ENCODE measurements around the gene GMEB1.
"Not testable (repeated sequence)": the region's sequence is repeated elsewhere in the genome, so short reads cannot be mapped to it uniquely, and the experiment has no call there.

GMEB1 gene

DNA sequence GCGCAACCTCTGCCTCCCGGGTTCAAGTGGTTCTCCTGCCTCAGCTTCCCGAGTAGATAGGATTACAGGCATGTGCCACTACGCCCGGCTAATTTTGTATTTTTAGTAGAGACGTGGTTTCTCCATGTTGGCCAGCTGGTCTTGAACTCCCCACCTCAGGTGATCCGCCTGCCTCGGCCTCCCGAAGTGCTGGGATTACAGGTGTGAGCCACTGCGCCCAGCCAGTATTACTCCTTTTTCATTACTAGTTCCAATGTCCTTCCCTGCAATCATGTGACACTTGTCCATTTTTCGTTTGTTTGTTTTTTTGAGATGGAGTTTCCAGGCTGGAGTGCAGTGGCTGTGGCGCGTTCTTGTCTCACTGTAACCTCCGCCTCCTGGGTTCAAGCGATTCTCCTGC is 4.4 kb downstream of the GMEB1 start:
- DNase-seq (ENCODE audit: low read depth in 2 of 2): not testable (repeated sequence)

DNA sequence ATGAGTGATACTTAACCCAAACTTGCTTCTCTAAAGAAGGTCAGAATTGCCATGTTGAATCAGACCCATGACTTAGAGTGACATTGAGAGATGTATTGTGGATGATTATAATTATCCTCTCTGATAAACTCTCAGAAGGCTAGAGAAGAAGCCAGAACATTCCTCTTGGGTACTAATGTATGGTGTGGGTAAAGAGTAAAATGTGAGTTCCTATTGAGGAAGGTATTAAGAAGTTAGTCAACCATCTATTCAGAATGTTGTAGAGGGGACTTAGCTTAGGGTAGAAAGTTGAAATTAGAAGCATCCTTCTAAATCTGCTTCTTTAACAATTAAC is 7.3 kb downstream of the GMEB1 start:
- DNase-seq (ENCODE audit: low read depth in 2 of 2): no peak

DNA sequence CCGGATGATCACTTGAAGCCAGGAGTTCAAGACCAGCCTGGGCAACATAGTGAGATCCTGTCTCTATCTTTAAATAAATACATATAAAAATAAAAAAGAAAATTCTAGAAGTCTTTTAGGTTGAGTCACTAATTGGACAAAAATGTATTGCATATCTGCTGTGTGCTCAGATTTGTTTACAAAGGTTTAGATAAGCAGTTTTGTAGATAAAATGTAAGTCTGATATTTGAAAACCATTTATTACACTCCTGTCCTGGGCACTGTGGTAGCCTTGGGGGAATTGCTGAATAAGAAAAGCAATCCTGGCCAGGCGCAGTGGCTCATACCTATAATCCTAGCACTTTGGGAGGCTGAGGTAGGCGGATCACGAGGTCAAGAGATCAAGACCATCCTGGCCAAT is 11.6 kb downstream of the GMEB1 start:
- DNase-seq (ENCODE audit: low read depth in 2 of 2): no peak

DNA sequence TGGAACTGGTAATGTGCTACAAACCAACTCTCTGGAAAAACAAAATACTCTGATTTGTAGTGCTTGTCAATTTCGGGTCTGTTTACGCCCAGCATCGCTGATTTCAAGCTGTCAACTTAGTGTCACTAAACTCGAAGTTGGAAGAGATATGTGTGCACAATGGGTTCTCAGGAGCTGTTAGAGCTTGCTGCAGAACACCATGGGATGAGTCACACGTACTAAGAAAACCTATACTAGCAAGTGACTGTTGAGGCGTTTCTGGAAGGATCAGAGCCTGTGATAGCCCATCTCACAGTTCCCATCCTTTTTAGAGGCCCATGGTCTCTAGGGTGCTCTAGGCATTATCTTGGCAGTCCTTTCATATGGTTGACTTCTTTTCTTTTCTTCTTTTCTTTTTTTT is 14.3 kb downstream of the GMEB1 start:
- DNase-seq (ENCODE audit: low read depth in 2 of 2): no peak

DNA sequence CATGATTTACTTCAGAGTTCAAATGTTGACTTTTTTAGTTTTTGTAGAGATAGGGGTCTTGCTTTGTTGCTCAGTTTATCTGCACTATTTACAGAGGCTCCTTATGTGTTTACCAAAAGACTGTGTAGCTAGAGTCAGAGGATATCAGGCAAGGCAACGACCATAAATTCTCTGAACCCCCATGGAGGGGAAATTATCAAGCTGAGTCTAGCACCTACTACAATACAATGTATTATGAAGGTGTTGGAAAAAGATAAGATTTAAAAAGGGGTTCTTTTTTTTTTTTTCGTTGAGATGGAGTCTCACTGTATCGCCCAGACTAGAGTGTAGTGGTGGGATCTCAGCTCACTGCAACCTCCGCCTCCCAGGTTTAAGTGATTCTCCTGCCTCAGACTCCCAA is 16.4 kb downstream of the GMEB1 start:
- DNase-seq (ENCODE audit: low read depth in 2 of 2): no peak

DNA sequence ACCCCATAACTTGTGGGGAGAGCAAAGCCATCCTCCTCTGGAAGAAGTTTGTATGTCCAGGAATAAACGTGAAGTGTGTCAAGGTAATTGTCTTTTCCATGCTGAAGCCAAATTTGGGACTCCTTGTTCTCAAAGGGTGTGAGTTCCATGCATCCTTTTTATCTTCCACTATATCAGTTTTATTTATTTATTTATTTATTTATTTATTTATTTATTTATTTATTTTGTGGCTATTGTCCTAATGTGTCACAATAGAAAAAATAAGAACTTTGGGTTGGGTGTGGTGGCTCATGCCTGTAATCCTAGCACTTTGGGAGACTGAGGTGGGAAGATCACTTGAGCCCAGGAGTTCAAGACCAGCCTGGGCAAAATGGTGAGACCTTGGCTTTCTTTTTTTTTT is 23.0 kb downstream of the GMEB1 start:
- DNase-seq (ENCODE audit: low read depth in 2 of 2): not testable (repeated sequence)

DNA sequence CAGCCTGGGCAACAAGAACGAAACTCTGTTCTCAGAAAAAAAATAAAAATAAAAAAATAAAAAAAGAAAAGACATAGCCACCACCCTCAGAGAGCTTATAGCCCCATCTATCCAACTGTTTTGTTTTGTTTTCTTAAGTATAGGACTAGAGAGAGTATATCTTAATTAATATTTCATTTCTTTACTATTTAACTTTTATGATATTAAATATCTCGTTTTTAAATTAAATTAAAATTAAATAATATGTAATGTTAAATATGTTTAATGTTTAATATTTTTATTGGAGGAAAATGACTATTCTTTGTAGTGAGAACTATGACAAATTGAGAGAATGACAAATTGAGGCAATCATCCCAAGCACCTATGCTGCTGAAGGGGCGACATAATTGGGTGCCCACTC is 35.0 kb downstream of the GMEB1 start:
- no peak for DNase-seq (ENCODE audit: low read depth in 2 of 2)

DNA sequence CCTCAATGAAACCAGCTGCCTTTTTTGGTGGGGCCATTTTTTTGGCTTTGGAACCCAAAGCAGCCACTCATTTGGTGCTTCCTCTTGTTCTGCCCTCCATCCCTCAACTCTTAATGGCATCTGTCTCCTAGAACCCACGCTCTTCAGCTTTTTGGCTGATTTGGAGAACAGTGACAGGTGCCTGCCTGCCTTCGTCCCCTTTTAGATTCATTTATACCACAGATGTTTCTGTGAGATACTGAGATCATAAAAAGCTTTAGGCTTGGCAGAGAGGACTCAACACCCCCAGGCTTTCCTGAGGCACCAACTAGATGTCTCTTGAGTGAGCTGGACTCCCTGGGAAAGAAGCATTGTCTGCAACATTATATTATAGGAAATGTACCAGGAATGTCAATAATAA is 47.8 kb downstream of the GMEB1 start:
- DNase-seq (ENCODE audit: low read depth in 2 of 2): no peak

DNA sequence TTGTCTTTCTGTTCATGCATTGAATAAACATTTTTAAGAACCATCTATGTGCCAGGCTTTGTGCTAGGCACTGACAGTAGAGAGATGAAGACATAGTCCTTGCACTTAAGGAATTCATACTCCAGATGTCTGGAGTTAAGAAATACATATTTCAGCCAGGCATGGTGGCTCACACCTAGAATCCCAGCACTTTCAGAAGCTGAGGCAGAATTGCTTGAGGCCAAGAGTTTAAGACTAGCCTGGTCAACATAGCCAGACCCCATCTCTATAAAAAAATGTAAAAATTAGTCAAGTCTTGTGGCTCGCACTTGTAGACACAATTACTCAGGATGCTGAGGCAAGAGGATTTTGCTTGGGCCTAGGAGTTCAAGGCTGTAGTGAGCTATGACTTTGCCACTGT is 49.6 kb downstream of the GMEB1 start:
- DNase-seq (ENCODE audit: low read depth in 2 of 2): no peak

DNA sequence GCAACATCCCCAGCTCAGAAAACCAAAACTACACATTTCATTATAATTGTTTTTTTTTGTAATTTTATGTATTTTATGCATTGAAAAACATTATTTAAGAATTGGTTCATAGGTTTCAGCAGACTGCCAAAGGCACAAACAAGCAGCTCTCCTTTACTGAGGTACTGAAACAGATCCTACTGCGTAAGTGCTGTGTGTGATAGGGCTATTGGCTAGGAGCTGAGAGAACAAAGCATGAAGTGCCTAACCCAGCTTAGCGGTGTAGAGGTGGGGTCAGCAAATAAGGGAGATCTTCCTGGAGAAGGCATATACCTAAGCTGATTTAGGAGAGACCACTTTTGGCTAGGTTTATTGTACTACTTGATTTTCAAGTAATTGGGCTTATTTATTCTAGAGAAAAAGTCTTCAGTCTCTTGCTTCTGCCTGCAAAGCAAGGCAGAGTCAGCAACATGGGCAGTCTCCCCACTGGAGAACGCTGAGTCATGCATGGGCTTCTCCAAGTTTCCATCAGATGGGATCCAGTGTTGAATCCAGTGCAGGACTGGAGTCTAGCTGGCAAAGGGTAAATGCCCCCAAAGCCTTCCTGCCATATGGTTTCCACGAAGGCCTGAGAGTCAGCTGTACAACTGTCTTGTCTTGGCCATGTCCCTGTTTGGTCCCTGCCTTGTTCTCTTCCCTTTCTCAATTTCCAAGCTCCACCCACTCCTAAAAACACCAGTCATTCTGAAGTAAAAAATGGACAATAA is 50.2 kb downstream of the GMEB1 start:
- DNase-seq (ENCODE audit: low read depth in 2 of 2): no peak

DNA sequence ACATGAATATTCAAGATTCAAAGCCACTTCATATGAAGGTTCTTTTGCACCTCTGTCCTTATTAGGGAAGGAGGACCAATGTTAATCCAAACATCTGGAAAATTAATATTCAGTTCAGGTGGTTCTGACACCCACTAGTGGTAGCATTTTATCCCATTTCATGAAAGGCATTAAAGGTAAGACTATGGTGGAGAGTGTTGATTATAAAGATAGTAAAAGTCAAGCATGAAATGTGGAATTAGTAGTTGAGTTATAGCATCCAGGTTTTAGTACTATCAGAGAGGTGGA is 50.7 kb downstream of the GMEB1 start:
- no peak for DNase-seq (ENCODE audit: low read depth in 2 of 2)

DNA sequence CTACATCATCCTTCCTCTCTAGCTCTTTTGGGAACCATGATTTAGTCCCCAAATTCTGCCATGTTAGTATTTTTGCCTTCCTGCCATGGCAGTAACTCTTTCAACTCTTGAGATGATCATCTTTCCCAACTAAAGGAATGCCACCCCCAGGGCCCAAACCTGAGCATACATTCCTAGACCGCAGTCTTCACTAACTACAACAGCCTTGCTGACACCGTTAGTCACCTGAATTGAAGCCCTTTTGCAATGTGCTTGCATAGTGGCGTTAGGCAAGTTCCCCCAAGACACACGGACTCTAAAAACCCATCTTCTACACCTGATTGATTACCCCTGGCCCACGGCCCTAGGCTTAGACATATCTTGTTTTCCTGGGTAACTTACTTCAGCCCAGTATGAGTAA is 51.8 kb downstream of the GMEB1 start:
- no peak for DNase-seq (ENCODE audit: low read depth in 2 of 2)

DNA sequence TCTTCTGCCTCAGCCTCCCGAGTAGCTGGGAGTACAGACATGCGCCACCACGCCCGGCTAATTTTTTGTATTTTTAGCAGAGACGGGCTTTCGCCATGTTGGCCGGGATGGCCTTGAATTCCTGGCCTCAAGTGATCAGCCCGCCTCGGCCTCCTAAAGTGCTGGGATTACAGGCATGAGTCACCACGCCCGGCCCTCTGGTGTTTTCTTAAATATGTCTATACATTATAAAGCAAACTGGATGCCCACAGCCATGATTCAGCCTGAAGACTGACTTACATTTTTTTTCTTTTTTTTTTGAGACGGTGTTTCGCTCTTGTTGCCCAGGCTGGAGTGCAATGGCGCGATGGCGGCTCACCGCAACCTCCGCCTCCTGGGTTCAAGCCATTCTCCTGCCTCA is 53.3 kb downstream of the GMEB1 start:
- not testable (repeated sequence) for DNase-seq (ENCODE audit: low read depth in 2 of 2)

DNA sequence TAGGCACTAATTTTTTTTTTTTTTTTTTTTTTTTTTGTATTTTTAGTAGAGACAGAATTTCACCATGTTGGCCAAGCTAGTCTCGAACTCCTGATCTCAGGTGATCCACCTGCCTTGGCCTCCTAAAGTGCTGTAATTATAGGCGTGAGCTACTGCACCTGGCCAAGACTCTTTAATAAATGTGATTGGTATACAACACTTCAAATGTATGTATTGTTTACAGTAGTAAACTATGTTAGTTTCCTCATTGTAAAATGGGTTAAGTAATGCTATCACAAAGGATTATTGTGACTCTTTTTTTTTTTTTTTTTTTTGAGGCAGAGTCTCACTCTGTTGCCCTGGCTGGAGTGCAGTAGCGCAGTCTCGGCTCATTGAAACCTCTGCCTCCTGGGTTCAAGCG is 56.8 kb downstream of the GMEB1 start:
- DNase-seq (ENCODE audit: low read depth in 2 of 2): not testable (repeated sequence)

DNA sequence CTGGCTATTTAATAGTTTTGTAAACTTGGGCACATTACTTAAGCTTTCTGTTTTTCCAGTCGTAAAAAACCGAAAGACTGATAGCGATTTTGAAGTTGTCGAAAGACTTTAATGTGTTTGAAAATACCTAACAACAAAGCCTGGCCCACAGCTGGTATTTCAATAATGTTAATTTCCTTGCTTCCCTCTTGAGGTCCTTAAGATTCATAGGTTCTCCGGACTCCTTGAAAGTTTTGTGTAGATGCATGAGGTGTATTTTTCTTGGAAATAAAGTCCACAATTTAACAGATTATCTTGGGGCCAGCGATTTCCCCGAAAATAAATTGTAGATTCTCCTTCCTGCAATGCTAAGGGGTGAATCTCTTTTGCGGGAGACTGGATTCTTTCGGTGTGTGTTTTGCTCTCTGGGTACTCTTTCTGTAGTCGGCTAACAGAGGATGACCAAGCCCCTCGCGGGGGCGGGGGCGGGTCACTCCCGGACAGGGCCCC is 67.4 kb downstream of the GMEB1 start:
- DNase-seq (ENCODE audit: low read depth in 2 of 2): no peak

DNA sequence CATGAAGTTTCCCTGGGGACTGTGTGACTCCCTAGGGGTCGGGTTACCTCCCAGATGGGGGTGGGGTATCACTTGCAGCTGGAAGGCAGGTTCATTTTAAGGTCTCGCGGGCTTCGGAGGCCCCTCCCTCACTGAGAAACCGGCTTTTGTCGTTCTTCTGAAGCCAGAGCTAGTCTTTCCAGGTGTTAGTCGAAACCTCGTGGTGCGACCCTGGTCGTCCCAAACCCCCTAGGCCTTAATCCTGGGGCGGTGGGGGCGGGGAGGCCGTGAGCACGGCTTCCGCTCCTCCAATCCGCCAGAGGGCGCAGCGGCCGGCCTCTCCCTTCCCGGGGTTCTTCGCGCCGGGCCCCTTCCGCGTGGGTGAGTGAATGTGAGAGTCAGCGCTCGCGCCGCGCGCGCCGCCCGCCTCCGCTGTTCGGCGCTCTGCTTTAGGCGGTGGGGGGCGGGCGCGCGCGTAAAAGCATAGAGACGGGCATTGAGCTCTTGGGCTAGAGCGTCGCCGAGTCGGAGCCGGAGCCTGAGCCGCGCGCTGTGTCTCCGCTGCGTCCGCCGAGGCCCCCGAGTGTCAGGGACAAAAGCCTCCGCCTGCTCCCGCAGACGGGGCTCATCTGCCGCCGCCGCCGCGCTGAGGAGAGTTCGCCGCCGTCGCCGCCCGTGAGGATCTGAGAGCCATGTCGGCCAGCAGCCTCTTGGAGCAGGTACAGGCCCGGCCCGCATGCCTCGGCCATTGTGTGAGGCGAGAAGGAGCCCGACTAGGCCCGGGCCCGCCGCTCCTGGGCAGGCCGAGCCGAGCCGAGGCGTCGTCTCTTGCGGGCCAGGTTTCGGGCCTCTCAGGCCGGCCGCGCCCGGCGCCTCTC is 68.1 kb downstream of the GMEB1 start, which contains the start of gene YTHDF2:
Gene YTHDF2, plus strand, starts transcription at position 491 of the 857 bp plus-strand sequence. Its CDS starts 181 bp downstream, at position 672.
- DNase-seq (ENCODE audit: low read depth in 2 of 2): peak; percentile 95 to 96

DNA sequence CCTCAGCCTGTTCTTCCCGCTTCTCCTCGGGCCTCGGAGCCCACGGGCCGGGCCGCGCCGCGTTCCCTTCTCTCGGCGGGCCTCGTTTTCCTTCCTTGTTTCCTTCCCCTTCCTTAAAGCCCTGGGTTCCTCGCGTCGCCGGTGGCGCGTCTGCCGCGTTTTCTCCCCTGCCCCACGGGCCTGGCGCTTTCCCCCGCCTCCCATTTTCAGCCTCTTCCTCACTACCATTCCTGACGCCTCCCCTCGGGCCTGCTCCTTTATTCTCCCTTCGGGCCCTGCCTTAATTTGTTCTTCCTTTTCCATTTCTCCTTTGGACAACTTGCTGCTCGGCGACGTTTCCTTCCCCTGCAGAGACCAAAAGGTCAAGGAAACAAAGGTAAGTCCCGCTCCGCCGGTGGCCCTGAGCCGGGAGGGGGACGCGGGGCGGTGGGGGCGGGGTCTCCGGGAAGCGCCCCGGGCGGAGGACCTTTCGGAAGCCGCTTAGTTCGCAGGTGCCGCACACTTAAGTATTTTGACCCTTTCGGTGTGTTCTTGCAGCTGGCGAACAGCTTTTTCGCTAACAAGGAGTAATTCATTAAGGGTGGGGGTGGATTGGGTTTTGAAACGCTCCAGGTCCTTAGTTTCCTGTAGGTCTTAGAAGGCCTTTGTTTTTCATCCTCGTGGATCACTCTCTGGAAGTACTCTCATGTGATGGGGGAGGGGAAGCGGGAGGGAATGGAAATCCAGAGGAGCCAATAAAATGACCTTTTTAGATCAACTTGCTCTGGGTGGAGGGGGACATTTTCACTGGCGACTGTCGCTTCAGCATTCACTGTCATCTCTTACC is 68.9 kb downstream of the GMEB1 start:
- peak in 1 of 2 donors; percentile 22 for DNase-seq (ENCODE audit: low read depth in 2 of 2)

DNA sequence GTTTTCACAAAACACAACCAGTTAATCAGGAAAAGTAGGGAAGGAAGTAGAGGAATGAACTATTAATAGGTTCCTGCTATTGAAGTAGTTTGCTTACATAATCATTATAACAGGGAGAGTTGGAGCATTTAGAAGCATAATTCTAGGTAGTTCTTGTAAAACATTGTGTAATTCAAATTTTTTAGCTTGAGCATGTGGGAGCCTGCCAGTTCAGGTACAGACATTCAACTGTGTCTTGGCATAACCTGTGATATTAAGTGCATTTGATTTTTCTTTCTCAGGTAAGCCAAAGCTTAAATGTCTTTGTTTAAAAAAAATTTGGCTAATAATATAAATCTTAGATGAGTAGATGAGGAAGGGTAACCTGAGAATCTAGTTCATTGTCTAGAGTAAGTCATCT is 71.5 kb downstream of the GMEB1 start:
- DNase-seq (ENCODE audit: low read depth in 2 of 2): no peak

DNA sequence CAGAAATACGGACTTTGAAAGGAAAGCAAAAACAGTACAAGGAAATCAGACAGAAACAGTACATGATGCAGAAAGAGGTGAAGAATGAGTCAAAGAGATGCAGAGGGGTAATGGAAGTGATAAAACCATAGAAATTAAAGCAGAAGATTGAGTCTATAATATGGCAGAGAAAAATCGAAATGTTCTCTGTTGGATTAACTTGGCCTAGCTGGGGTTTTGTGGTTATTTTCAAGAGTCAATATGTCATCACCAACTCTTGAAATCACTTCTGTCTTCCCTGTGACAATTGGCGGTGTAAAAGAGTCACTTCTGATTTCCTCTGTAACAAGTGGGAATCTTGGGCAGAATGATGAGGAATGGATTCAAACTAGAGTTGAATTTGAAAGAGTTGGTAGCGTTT is 75.6 kb downstream of the GMEB1 start:
- no peak for DNase-seq (ENCODE audit: low read depth in 2 of 2)

DNA sequence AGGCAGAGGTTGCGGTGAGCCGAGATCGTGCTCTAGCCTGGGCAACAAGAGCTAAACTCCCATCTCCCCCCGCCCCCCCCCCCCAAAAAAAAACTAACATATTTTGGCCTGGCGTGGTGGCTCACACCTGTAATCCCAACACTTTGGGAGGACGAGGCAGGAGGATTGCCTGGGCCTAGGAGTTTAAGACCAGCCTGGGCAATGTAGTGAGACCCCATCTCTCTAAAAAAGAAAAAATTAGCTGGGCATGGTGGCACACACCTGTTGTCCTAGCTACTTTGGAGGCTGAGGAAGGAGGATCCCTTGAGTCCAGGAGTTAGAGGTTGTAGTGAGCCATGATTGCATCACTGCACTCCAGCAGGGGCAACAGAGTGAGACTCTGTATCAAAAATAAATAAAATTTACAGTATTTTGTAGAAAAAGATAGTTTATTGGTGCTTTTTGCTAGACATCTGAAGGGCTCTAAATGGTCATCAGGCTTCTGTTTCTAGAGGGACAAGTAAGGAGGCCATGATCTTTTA is 77.1 kb downstream of the GMEB1 start:
- no peak for DNase-seq (ENCODE audit: low read depth in 2 of 2)

DNA sequence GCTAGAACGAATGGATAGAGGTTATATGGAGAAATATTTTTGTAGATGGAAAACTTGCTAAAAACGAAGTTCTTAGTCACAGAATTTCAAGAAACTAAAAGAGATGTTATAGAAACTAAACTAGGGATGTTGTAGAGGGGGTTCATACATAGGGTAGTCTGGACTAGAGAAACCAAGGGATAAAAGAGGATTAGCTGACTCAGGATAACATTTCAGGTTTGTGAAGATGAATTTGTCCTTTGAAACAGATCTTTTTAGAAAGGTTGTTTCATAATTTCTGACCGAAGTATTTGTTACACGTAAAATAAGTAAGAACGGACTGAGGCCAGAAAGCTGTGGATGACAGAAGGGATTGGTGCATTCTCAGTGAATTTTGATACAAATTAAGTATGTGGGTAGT is 81.7 kb downstream of the GMEB1 start:
- DNase-seq (ENCODE audit: low read depth in 2 of 2): no peak

DNA sequence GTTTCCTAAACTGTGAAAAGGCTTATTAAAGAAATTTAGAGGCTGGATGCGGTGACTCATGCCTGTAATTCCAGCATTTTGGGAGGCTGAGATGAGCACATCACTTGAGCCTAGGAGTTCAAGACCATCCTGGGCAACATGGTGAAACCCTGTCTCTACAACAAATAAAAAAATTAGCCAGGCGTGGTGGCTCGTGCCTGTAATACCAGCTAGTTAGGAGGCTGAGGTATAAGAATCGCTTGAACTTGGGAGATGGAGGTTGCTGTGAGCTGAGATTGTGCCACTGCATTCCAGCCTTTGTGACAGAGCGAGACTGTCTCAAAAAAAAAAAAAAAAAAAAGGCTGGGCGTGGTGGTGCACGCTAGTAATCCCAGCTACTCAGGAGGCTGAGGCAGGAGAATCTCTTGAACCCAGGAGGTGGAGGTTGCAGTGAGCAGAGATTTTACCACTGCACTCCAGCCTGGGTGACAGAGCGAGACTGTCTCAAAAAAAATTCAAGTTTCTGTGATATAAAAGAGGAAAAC is 82.2 kb downstream of the GMEB1 start:
- DNase-seq (ENCODE audit: low read depth in 2 of 2): not testable (repeated sequence)
